ENCODE measurements around the gene KIAA1143. TPM values are rescaled to one million over a fixed set of nuclear protein-coding genes. Genes with fewer than 3 reads are reported as not detected.

KIAA1143 gene
- total and polyA plus RNA-seq, 9 of the 15 experiments (the other 6 are each of a cell fraction or from before 2014, with no cell fraction given) = 25.6 to 72.0 (median 42.2) TPM

DNA sequence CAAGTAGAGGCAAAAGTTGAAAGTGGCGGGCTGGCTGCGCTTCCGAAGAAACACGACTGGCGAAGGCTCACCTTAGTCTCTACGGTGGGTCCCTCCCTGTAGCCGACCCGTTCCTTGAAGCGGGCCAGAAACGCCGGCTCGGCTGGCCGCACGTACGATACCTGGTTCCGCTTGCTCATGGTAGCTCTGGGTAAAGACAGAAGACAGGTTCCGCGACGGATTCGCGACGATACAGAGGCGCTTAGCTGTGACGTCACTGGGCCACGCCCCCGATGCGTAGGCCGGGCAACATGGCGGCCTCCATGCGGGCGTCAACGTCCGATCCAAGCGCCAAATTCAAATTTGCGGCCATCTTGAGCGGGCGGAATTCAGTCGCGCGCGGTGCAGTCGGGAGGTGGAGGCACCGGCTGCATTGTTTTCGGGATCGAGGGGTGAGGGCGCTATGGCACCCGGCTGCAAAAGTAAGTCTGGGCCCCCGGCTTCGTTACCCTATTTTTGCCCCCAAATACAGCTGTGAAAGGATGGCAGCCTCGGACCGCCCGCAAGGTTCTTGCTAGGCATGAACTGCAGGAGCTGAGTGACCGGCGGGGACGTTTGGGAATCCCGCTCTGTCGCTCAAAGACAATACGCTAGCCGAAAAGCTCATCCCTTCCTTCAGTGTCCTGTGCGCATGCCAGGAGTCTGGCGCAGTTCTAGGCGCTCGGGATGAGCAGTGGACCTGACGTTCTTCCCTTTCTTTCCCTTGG, at the start of gene KIAA1143, which contains the start of gene KIF15 (continued):
- TF ChIP-seq, protein P1, sequence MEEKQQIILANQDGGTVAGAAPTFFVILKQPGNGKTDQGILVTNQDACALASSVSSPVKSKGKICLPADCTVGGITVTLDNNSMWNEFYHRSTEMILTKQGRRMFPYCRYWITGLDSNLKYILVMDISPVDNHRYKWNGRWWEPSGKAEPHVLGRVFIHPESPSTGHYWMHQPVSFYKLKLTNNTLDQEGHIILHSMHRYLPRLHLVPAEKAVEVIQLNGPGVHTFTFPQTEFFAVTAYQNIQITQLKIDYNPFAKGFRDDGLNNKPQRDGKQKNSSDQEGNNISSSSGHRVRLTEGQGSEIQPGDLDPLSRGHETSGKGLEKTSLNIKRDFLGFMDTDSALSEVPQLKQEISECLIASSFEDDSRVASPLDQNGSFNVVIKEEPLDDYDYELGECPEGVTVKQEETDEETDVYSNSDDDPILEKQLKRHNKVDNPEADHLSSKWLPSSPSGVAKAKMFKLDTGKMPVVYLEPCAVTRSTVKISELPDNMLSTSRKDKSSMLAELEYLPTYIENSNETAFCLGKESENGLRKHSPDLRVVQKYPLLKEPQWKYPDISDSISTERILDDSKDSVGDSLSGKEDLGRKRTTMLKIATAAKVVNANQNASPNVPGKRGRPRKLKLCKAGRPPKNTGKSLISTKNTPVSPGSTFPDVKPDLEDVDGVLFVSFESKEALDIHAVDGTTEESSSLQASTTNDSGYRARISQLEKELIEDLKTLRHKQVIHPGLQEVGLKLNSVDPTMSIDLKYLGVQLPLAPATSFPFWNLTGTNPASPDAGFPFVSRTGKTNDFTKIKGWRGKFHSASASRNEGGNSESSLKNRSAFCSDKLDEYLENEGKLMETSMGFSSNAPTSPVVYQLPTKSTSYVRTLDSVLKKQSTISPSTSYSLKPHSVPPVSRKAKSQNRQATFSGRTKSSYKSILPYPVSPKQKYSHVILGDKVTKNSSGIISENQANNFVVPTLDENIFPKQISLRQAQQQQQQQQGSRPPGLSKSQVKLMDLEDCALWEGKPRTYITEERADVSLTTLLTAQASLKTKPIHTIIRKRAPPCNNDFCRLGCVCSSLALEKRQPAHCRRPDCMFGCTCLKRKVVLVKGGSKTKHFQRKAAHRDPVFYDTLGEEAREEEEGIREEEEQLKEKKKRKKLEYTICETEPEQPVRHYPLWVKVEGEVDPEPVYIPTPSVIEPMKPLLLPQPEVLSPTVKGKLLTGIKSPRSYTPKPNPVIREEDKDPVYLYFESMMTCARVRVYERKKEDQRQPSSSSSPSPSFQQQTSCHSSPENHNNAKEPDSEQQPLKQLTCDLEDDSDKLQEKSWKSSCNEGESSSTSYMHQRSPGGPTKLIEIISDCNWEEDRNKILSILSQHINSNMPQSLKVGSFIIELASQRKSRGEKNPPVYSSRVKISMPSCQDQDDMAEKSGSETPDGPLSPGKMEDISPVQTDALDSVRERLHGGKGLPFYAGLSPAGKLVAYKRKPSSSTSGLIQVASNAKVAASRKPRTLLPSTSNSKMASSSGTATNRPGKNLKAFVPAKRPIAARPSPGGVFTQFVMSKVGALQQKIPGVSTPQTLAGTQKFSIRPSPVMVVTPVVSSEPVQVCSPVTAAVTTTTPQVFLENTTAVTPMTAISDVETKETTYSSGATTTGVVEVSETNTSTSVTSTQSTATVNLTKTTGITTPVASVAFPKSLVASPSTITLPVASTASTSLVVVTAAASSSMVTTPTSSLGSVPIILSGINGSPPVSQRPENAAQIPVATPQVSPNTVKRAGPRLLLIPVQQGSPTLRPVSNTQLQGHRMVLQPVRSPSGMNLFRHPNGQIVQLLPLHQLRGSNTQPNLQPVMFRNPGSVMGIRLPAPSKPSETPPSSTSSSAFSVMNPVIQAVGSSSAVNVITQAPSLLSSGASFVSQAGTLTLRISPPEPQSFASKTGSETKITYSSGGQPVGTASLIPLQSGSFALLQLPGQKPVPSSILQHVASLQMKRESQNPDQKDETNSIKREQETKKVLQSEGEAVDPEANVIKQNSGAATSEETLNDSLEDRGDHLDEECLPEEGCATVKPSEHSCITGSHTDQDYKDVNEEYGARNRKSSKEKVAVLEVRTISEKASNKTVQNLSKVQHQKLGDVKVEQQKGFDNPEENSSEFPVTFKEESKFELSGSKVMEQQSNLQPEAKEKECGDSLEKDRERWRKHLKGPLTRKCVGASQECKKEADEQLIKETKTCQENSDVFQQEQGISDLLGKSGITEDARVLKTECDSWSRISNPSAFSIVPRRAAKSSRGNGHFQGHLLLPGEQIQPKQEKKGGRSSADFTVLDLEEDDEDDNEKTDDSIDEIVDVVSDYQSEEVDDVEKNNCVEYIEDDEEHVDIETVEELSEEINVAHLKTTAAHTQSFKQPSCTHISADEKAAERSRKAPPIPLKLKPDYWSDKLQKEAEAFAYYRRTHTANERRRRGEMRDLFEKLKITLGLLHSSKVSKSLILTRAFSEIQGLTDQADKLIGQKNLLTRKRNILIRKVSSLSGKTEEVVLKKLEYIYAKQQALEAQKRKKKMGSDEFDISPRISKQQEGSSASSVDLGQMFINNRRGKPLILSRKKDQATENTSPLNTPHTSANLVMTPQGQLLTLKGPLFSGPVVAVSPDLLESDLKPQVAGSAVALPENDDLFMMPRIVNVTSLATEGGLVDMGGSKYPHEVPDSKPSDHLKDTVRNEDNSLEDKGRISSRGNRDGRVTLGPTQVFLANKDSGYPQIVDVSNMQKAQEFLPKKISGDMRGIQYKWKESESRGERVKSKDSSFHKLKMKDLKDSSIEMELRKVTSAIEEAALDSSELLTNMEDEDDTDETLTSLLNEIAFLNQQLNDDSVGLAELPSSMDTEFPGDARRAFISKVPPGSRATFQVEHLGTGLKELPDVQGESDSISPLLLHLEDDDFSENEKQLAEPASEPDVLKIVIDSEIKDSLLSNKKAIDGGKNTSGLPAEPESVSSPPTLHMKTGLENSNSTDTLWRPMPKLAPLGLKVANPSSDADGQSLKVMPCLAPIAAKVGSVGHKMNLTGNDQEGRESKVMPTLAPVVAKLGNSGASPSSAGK (IDR thresholded peaks at IDR 0.05) = peak; percentile 94
- TF ChIP-seq KDM5B (IDR thresholded peaks at IDR 0.05; ENCODE audit: insufficient replicate concordance, low read depth, low read length) (peak; percentile 92), THRAP3 (IDR thresholded peaks at IDR 0.05; ENCODE audit: borderline replicate concordance) (no peak), NR2C2 (CRISPR knock-in tag; IDR thresholded peaks at IDR 0.05) (peak; percentile 52; the same call in 1 of the 2 replicates), NR2C2 (tag; IDR thresholded peaks at IDR 0.05) (peak; percentile 79), TOE1 (IDR thresholded peaks at IDR 0.05; ENCODE audit: borderline replicate concordance) (peak; percentile 59), TOE1 (CRISPR knock-in tag; IDR thresholded peaks at IDR 0.05; ENCODE audit: borderline replicate concordance, low read depth) (no peak; the same call in 1 of the 2 replicates), KLF13 (tag; IDR thresholded peaks at IDR 0.05; ENCODE audit: borderline replicate concordance, low read depth) (peak; percentile 94), SRSF7 (optimal IDR thresholded peaks at IDR 0.05; ENCODE audit: low read depth, low read length) (no peak), ARNT (IDR thresholded peaks at IDR 0.05) (peak in 1 of 2 experiments; percentile 19; a peak in 1 of 4 replicates), TARDBP (IDR thresholded peaks at IDR 0.05) (peak; percentile 61), ELF2 (CRISPR knock-in tag; IDR thresholded peaks at IDR 0.05) (peak; percentile 85), POLR2G (IDR thresholded peaks at IDR 0.05; ENCODE audit: low read depth, low read length) (peak; percentile 100), HDAC1 (IDR thresholded peaks at IDR 0.05) (peak in 1 of 2 experiments; percentile 98; a peak in 2 of 4 replicates), BRD4 (IDR thresholded peaks at IDR 0.05) (peak; percentile 80; the same call in 1 of the 2 replicates), TEAD4 (IDR thresholded peaks at IDR 0.05; ENCODE audit: low read length) (peak; percentile 80), TEAD4 (CRISPR knock-in tag; IDR thresholded peaks at IDR 0.05; ENCODE audit: borderline replicate concordance) (peak; percentile 74; the same call in 1 of the 2 replicates), ZNF146 (CRISPR knock-in tag; IDR thresholded peaks at IDR 0.05; ENCODE audit: unreplicated experiment) (no peak)

Measured in K562 (cell line).